ENCODE results near the gene RGL1.
"Not testable (repeated sequence)": the region's sequence is repeated elsewhere in the genome, so short reads cannot be mapped to it uniquely, and the experiment has no call there.

RGL1 gene

GRCh38 chr1:183774938-183775337, 30.0 kb upstream of the RGL1 start:
- DNase-seq (ENCODE audit: insufficient read length) (no peak), FAIRE-seq (peak; percentile 21)
- TF ChIP-seq TAF1 (IDR thresholded peaks at IDR 0.05; ENCODE audit: borderline replicate concordance, low read depth, low read length) (no peak), POLR2A (IDR thresholded peaks at IDR 0.05; ENCODE audit: low read depth, low read length) (no peak), POLR2AphosphoS5 (IDR thresholded peaks at IDR 0.05; ENCODE audit: low read depth, low read length) (no peak)

- DNase-seq (ENCODE audit: insufficient read length): no peak
- no peak for FAIRE-seq
- TF ChIP-seq POLR2A (IDR thresholded peaks at IDR 0.05; ENCODE audit: low read depth, low read length): no peak
- TF ChIP-seq POLR2AphosphoS5 (IDR thresholded peaks at IDR 0.05; ENCODE audit: low read depth, low read length): no peak
- no peak for TF ChIP-seq TAF1 (IDR thresholded peaks at IDR 0.05; ENCODE audit: borderline replicate concordance, low read depth, low read length)
Measured at GRCh38 chr1:183776731-183777130, 28.2 kb upstream of the RGL1 start.

- no peak for FAIRE-seq
Measured at GRCh38 chr1:183777328-183777727, 27.6 kb upstream of the RGL1 start.

GRCh38 chr1:183778045-183778444, 26.9 kb upstream of the RGL1 start:
- FAIRE-seq (no peak), DNase-seq (ENCODE audit: insufficient read length) (no peak)
- TF ChIP-seq POLR2AphosphoS5 (IDR thresholded peaks at IDR 0.05; ENCODE audit: low read depth, low read length) (no peak), POLR2A (IDR thresholded peaks at IDR 0.05; ENCODE audit: low read depth, low read length) (no peak), TAF1 (IDR thresholded peaks at IDR 0.05; ENCODE audit: borderline replicate concordance, low read depth, low read length) (no peak)

More at GRCh38 chr1:183777328-183777727, 27.6 kb upstream of the RGL1 start:
- no peak for DNase-seq (ENCODE audit: insufficient read length)
- TF ChIP-seq POLR2AphosphoS5 (IDR thresholded peaks at IDR 0.05; ENCODE audit: low read depth, low read length) (no peak), POLR2A (IDR thresholded peaks at IDR 0.05; ENCODE audit: low read depth, low read length) (no peak), TAF1 (IDR thresholded peaks at IDR 0.05; ENCODE audit: borderline replicate concordance, low read depth, low read length) (no peak)

GRCh38 chr1:183778568-183779433, 26.1 kb upstream of the RGL1 start:
- no peak for FAIRE-seq
- TF ChIP-seq POLR2AphosphoS5 (IDR thresholded peaks at IDR 0.05; ENCODE audit: low read depth, low read length): no peak
- no peak for TF ChIP-seq TAF1 (IDR thresholded peaks at IDR 0.05; ENCODE audit: borderline replicate concordance, low read depth, low read length)
- no peak for TF ChIP-seq POLR2A (IDR thresholded peaks at IDR 0.05; ENCODE audit: low read depth, low read length)
- DNase-seq (ENCODE audit: insufficient read length): no peak

GRCh38 chr1:183780159-183780558, 24.8 kb upstream of the RGL1 start:
- FAIRE-seq: no peak
- DNase-seq (ENCODE audit: insufficient read length): no peak
- TF ChIP-seq POLR2A (IDR thresholded peaks at IDR 0.05; ENCODE audit: low read depth, low read length): no peak
- no peak for TF ChIP-seq TAF1 (IDR thresholded peaks at IDR 0.05; ENCODE audit: borderline replicate concordance, low read depth, low read length)
- TF ChIP-seq POLR2AphosphoS5 (IDR thresholded peaks at IDR 0.05; ENCODE audit: low read depth, low read length): no peak

GRCh38 chr1:183780757-183781156, 24.2 kb upstream of the RGL1 start:
- FAIRE-seq: no peak
- DNase-seq (ENCODE audit: insufficient read length): no peak
- TF ChIP-seq POLR2AphosphoS5 (IDR thresholded peaks at IDR 0.05; ENCODE audit: low read depth, low read length) (no peak), POLR2A (IDR thresholded peaks at IDR 0.05; ENCODE audit: low read depth, low read length) (no peak), TAF1 (IDR thresholded peaks at IDR 0.05; ENCODE audit: borderline replicate concordance, low read depth, low read length) (no peak)

GRCh38 chr1:183783342-183783741, 21.6 kb upstream of the RGL1 start:
- no peak for DNase-seq (ENCODE audit: insufficient read length)
- FAIRE-seq: no peak

GRCh38 chr1:183783767-183784637, 20.9 kb upstream of the RGL1 start:
- DNase-seq (ENCODE audit: insufficient read length) (no peak), FAIRE-seq (no peak)
- TF ChIP-seq POLR2A (IDR thresholded peaks at IDR 0.05; ENCODE audit: low read depth, low read length) (no peak), TAF1 (IDR thresholded peaks at IDR 0.05; ENCODE audit: borderline replicate concordance, low read depth, low read length) (no peak), POLR2AphosphoS5 (IDR thresholded peaks at IDR 0.05; ENCODE audit: low read depth, low read length) (no peak)

More at GRCh38 chr1:183783342-183783741, 21.6 kb upstream of the RGL1 start:
- no peak for TF ChIP-seq POLR2A (IDR thresholded peaks at IDR 0.05; ENCODE audit: low read depth, low read length)
- TF ChIP-seq POLR2AphosphoS5 (IDR thresholded peaks at IDR 0.05; ENCODE audit: low read depth, low read length): no peak
- no peak for TF ChIP-seq TAF1 (IDR thresholded peaks at IDR 0.05; ENCODE audit: borderline replicate concordance, low read depth, low read length)

- DNase-seq (ENCODE audit: insufficient read length); FAIRE-seq: not testable (repeated sequence)
Measured at GRCh38 chr1:183785921-183786320, 19.0 kb upstream of the RGL1 start.

GRCh38 chr1:183787704-183788103, 17.2 kb upstream of the RGL1 start:
- DNase-seq (ENCODE audit: insufficient read length): no peak
- no peak for FAIRE-seq
- TF ChIP-seq POLR2AphosphoS5 (IDR thresholded peaks at IDR 0.05; ENCODE audit: low read depth, low read length): no peak
- TF ChIP-seq TAF1 (IDR thresholded peaks at IDR 0.05; ENCODE audit: borderline replicate concordance, low read depth, low read length): no peak
- no peak for TF ChIP-seq POLR2A (IDR thresholded peaks at IDR 0.05; ENCODE audit: low read depth, low read length)
